GM12891 (cell line): ENCODE data around the gene WNT3.

ENCODE experiments used
- DNase-seq: peaks from one replicate; pipeline ENCODE4 v3.0.0; 2011; ENCODE audit warnings: low spot score; ENCODE audit not compliant: insufficient read length
- FAIRE-seq: peaks from 2 replicates; lab custom pipeline; 2011; peaks lifted over from hg19 to GRCh38; lab: Jason Lieb, UNC
- PAX5 ChIP-seq: IDR thresholded peaks from 2 replicates; pipeline ENCODE4 v1.6.1; 2011; ENCODE audit warnings: low read length, moderate library complexity, mild to moderate bottlenecking; ENCODE audit not compliant: insufficient read depth, severe bottlenecking
- POLR2A ChIP-seq: IDR thresholded peaks from 2 replicates; pipeline ENCODE4 v1.6.1; 2011; ENCODE audit warnings: low read depth, low read length, control low read depth
- POLR2AphosphoS5 ChIP-seq: IDR thresholded peaks from 2 replicates; pipeline ENCODE4 v1.6.1; 2011; ENCODE audit warnings: low read depth, low read length, control low read depth
- POU2F2 ChIP-seq: IDR thresholded peaks from 2 replicates; pipeline ENCODE4 v1.6.1; 2011; ENCODE audit warnings: low read depth, mild to moderate bottlenecking, control low read depth, low read length, moderate library complexity
- SPI1 ChIP-seq: IDR thresholded peaks from 2 replicates; pipeline ENCODE4 v1.6.1; 2011; ENCODE audit warnings: low read depth, low read length, control low read depth
- TAF1 ChIP-seq: IDR thresholded peaks from 2 replicates; pipeline ENCODE4 v1.6.1; 2011; ENCODE audit warnings: low read depth, low read length, control low read depth

WNT3 gene

GRCh38 chr17:46788796-46789195 lies 29.7 kb downstream of the WNT3 start:
- TF ChIP-seq SPI1, result no peak
- FAIRE-seq, result no peak
- no peak for DNase-seq

GRCh38 chr17:46788300-46788699 lies 30.2 kb downstream of the WNT3 start:
- TF ChIP-seq POU2F2 (no peak), PAX5 (no peak), POLR2AphosphoS5 (no peak), POLR2A (no peak), SPI1 (no peak), TAF1 (no peak)
- DNase-seq (no peak), FAIRE-seq (no peak)

DNA sequence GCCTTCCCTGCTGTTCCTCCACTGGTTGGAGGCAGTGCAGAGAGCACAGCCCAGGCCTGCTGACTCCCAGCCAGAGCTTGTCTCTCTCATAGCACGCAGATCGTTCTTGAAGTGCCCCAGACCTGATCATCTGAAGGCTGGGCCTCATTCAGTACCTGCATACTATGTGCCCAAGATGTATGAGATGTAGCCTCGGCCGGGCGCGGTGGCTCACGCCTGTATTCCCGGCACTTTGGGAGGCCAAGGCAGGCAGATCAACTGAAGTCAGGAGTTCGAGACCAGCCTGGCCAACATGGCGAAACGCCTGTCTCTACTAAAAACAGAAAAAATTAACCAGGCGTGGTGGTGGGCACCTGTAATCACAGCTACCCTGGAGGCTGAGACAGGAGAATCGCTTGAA lies 31.0 kb downstream of the WNT3 start:
- DNase-seq (no peak), FAIRE-seq (no peak)
- no peak for TF ChIP-seq POU2F2
- no peak for TF ChIP-seq PAX5
- TF ChIP-seq POLR2A, result no peak
- TF ChIP-seq TAF1, result no peak
- no peak for TF ChIP-seq POLR2AphosphoS5

GRCh38 chr17:46785696-46786095 lies 32.8 kb downstream of the WNT3 start:
- FAIRE-seq, result no peak
- TF ChIP-seq PAX5, result no peak
- no peak for TF ChIP-seq SPI1
- no peak for TF ChIP-seq POLR2A
- no peak for TF ChIP-seq POLR2AphosphoS5
- TF ChIP-seq POU2F2, result no peak
- TF ChIP-seq TAF1, result no peak
- no peak for DNase-seq

- no peak for TF ChIP-seq TAF1
- TF ChIP-seq POU2F2, result no peak
- no peak for TF ChIP-seq POLR2A
- TF ChIP-seq SPI1, result no peak
- no peak for TF ChIP-seq PAX5
- TF ChIP-seq POLR2AphosphoS5, result no peak
- no peak for FAIRE-seq
- no peak for DNase-seq
Observed at GRCh38 chr17:46783031-46783593, 35.4 kb downstream of the WNT3 start.

DNA sequence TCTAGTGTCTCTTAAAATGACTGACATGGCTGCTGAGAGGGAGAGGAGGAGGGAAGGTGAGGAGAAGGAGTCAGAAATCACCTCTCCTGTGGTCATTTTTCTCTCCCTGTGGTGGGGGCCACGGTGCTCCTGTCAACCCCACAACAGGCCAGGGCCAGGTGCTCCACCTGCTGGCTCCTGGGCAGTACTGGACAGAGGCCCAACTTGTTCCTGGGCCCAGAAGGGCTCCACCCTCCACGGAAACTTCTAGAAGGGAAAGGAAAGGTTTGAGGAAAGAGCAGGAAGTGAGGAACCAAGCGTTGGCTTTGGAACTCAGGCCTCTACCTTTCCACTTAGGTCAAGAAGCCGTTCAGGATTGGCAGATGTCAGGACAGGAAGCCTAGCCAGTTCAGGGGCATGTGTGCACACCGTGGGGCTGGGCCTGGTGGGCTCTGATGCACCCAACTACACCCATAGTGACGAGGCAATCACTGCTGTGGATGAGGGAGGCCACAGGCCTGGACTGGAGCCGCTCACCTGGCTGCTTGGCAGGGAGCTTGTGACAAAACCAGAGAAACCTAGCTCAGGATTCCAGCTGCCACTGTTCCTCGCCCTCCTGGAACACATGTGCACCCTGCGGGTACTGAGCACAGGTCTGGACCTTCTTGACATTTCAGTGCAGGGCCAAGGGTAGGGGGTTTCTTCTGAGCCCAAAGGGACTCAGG lies 36.1 kb downstream of the WNT3 start:
- DNase-seq (no peak), FAIRE-seq (no peak)
- no peak for TF ChIP-seq TAF1
- no peak for TF ChIP-seq SPI1

DNA sequence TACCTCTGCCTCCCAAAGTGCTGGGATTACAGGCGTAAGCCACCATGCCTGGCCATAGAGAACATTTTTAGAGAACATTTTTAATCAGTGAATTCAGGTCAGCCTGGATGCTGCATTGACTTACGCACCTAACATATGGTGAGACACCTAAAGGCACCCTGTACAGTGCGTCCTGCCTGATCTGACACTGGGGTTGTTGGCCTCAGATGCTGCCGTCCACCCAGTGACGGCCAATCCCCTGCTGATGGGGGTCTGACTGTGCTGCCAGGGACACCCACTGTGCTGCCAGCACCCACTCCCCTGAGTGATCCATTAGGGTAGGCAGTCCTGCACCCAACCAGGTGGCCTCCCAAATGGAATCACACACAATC lies 38.5 kb downstream of the WNT3 start:
- no peak for DNase-seq
- no peak for TF ChIP-seq POU2F2
- TF ChIP-seq SPI1, result no peak
- no peak for TF ChIP-seq TAF1
- TF ChIP-seq POLR2AphosphoS5, result no peak
- no peak for TF ChIP-seq POLR2A
- TF ChIP-seq PAX5, result no peak
- FAIRE-seq, result no peak

GRCh38 chr17:46777943-46778915 lies 40.3 kb downstream of the WNT3 start:
- FAIRE-seq, result no peak
- DNase-seq, result no peak
- TF ChIP-seq TAF1 (no peak), PAX5 (no peak), SPI1 (no peak), POU2F2 (no peak), POLR2AphosphoS5 (no peak), POLR2A (no peak)

DNA sequence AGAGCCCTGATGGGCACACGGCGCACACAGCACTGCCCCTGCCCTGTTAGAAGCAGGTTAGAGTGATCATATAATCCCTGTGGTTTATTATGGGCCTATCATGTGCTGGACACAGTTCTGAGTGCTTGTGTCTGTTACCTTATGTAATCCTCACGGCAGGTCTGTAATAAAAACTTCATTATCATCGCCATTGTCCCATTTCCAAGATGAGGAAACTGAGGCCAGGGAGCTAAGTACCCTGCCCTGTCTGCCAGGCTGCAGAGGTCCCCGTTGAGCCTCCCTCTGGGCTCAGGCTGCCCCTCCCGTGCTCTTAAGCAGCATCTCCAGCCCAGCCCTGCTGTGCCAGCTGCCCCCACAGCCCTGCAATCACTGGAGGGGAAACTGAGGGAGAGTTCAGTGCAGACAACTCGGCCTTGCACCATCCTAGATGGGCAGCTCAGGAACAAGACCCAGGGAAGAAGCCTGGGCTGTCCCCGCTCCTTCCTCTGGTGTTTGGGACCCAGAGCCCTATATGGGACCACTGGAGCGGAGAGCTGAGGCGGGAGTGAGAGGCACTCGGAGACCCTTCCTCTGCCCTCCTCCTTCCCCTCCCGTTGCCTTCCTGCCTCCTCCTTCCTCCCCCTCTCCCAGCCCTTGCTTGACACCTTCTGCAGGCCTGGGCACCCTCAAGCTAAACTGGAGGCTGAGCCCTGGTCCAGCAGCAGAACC lies 42.0 kb downstream of the WNT3 start:
- FAIRE-seq, result no peak
- TF ChIP-seq POLR2A (no peak), POLR2AphosphoS5 (no peak), TAF1 (no peak), SPI1 (no peak), PAX5 (no peak), POU2F2 (no peak)
- DNase-seq, result no peak
